ENCODE results near the gene ETV6. TPM values are rescaled to one million over a fixed set of nuclear protein-coding genes. Genes with fewer than 3 reads are reported as not detected.

Gene ETV6
- total RNA-seq, 1 donor from 2014 or later = 14.7 TPM

DNA sequence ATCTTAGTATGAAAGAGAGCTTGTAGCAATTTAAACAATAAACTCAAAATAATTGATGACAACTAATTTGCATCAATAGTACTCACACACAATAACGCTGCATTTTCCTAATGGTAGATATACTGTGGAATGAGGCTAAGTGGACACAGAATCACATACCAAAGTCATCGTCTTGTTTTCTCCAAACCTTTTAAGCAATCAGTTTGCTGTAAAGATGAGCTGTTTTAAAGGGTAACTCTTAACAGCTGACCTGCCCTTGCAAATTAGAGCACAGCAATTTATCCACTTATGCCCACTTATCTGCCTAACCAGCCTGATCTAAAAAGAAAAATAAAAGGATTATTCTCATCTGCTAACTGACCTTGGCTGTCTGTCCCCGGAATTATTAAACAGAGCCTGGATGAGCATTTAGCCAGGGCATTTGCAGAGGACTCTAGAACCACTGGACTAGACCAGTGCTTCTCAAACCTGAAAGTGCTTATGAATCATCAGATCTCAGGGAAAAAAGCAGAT is 247.0 kb downstream of the ETV6 start:
- Histone ChIP-seq H3K27ac (no peak overlapping the region), H3K4me1 (peaks cover 10% of the 10 kb centered on the region), H3K27me3 (no peaks in the 10 kb centered on the region), H3K4me3 (no peak overlapping the region), H3K36me3 (peaks cover 0 to 9% of the 10 kb centered on the region in 2 donors), H3K9me3 (no peaks in the 10 kb centered on the region)
- no peak for DNase-seq (ENCODE audit: extremely low spot score in 2 of 2)
- TF ChIP-seq POLR2A (IDR thresholded peaks at IDR 0.05) (no peak), POLR2AphosphoS5 (IDR thresholded peaks at IDR 0.05; ENCODE audit: insufficient read depth in 1 of 2, low read depth in 1 of 2) (no peak)
- TF ChIP-seq, protein P1, sequence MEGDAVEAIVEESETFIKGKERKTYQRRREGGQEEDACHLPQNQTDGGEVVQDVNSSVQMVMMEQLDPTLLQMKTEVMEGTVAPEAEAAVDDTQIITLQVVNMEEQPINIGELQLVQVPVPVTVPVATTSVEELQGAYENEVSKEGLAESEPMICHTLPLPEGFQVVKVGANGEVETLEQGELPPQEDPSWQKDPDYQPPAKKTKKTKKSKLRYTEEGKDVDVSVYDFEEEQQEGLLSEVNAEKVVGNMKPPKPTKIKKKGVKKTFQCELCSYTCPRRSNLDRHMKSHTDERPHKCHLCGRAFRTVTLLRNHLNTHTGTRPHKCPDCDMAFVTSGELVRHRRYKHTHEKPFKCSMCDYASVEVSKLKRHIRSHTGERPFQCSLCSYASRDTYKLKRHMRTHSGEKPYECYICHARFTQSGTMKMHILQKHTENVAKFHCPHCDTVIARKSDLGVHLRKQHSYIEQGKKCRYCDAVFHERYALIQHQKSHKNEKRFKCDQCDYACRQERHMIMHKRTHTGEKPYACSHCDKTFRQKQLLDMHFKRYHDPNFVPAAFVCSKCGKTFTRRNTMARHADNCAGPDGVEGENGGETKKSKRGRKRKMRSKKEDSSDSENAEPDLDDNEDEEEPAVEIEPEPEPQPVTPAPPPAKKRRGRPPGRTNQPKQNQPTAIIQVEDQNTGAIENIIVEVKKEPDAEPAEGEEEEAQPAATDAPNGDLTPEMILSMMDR (IDR thresholded peaks at IDR 0.05) = no peak
- intact Hi-C loops (cut with DNase I) = no loop called here

DNA sequence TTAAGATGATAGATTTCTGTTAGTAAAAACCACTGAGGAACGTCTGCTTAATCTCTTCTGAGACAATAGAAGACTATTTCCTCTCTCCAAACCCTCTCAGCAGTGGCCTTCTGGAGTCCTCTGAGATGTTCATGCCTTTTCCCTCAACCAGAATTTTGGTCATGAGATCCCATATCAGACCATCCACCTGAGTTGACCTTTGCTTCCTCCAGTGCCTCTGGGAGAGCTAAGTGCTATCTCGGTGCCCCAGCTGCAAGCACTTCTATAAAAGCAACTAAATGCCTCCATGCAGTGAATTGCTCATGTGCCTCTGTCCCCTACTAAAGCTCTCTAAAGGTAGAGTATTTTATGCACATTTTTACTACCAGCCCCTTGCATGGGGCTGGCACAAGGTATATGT is 248.4 kb downstream of the ETV6 start:
- Histone ChIP-seq H3K36me3 (no peaks in the 10 kb centered on the region), H3K4me3 (no peak overlapping the region), H3K4me1 (peaks cover 7% of the 10 kb centered on the region), H3K27ac (no peak overlapping the region), H3K9me3 (no peaks in the 10 kb centered on the region), H3K27me3 (no peaks in the 10 kb centered on the region)
- DNase-seq (ENCODE audit: extremely low spot score in 2 of 2) = no peak
- TF ChIP-seq POLR2AphosphoS5 (IDR thresholded peaks at IDR 0.05; ENCODE audit: insufficient read depth in 1 of 2, low read depth in 1 of 2) = no peak
- TF ChIP-seq, protein P1 (IDR thresholded peaks at IDR 0.05) = no peak
- TF ChIP-seq POLR2A (IDR thresholded peaks at IDR 0.05) = no peak
- intact Hi-C loops (cut with DNase I) = no loop called here

DNA sequence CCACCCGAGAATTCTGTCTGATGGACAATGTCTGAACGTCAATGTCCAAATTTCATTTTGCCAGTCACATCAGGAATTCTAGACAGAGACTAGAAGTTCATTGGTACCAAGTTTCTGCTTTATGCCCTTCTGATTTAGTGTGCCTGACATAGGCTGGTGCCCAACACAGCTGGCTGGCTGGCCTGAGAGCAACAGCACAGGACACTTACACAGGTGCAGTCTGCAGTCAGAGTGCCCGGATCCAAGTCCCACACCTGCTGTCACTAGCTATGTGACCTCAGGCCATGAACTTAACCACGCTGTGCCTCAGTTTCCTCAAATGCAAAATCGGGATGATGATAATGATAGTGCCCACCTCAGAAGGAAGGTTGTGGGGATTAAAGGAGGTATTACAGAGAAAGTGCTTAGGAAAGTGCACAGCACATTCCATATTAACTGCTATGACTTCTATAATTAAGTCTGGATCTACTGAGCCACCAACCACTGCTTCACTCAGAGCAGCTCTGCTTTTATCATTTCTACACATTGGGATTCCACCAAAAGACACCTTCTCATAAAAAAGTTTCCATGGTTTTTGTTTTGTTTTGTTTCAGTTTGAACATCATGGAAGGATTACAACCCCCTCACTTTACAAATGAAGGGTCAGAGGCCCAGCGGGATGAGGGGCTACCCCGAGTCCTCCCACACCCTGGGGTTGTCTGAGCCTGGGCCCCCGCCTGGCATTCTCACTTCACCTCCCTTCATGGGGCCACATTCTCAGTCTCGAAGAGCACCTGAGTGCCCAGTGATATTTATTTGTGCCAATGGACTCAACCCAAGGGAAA is 252.4 kb downstream of the ETV6 start:
- Histone ChIP-seq H3K4me3 (no peak overlapping the region), H3K27ac (no peak overlapping the region), H3K36me3 (no peaks in the 10 kb centered on the region), H3K27me3 (no peaks in the 10 kb centered on the region), H3K4me1 (no peaks in the 10 kb centered on the region), H3K9me3 (no peaks in the 10 kb centered on the region)
- no peak for DNase-seq (ENCODE audit: extremely low spot score in 2 of 2)
- TF ChIP-seq, protein P1 (IDR thresholded peaks at IDR 0.05) = no peak
- no peak for TF ChIP-seq POLR2A (IDR thresholded peaks at IDR 0.05)
- no peak for TF ChIP-seq POLR2AphosphoS5 (IDR thresholded peaks at IDR 0.05; ENCODE audit: insufficient read depth in 1 of 2, low read depth in 1 of 2)
- intact Hi-C loops (cut with DNase I) = loop anchor here (10.0 kb wide), 1 partner anchor 123 kb away; no protein-coding TSS in a partner anchor

DNA sequence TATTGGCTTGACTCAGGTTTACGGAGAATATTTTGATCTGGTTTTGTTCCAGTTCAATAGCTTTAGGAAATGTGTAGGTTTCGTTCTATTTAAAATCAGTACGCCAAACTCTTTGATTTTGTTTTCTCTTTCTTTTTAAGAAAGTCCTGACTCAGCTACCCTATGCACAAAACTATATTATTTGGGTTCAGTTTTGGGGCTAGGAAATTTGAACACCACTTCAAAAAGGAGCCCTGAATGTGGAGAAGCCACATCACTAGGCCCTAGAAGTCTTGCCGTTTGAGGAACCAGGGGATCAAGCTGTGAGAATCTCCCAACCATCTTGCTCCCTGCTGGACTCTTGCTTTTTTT is 253.0 kb downstream of the ETV6 start:
- Histone ChIP-seq H3K36me3 (no peaks in the 10 kb centered on the region), H3K4me1 (no peaks in the 10 kb centered on the region), H3K27me3 (no peaks in the 10 kb centered on the region), H3K9me3 (no peaks in the 10 kb centered on the region), H3K4me3 (no peak overlapping the region), H3K27ac (no peak overlapping the region)
- DNase-seq (ENCODE audit: extremely low spot score in 2 of 2) = no peak
- intact Hi-C loops (cut with DNase I) = loop anchor here (10.0 kb wide), 1 partner anchor 122 kb away; no protein-coding TSS in a partner anchor
- TF ChIP-seq POLR2A (IDR thresholded peaks at IDR 0.05) (no peak), POLR2AphosphoS5 (IDR thresholded peaks at IDR 0.05; ENCODE audit: insufficient read depth in 1 of 2, low read depth in 1 of 2) (no peak)

DNA sequence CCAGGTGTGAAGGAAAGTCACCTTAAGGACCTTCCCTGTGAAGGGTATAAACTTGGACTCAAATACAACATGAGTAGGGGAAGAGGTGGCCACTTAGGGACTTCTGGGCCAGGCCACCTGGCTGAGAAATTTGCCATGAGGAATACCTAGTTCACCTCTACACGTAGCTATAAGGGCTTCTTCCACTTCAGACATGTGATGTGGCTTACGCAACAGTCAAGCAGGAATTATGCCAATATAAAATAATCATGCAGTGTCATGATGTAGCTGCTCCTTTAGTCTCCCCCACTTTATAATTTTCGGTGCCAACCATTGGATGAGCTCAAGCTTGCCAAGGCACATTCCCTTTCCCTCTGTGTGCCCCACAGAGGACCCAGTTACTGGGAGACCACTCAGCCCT is 254.7 kb downstream of the ETV6 start:
- no peak overlapping the region for H3K4me3 ChIP-seq
- no peaks in the 10 kb centered on the region for H3K36me3 ChIP-seq
- intact Hi-C loops (cut with DNase I) = loop anchor here (10.0 kb wide), 1 partner anchor 121 kb away; no protein-coding TSS in a partner anchor
- H3K9me3 ChIP-seq = no peaks in the 10 kb centered on the region
- no peak overlapping the region for H3K27ac ChIP-seq
- no peak for DNase-seq (ENCODE audit: extremely low spot score in 2 of 2)
- H3K27me3 ChIP-seq = no peaks in the 10 kb centered on the region
- no peaks in the 10 kb centered on the region for H3K4me1 ChIP-seq
- TF ChIP-seq POLR2AphosphoS5 (IDR thresholded peaks at IDR 0.05; ENCODE audit: insufficient read depth in 1 of 2, low read depth in 1 of 2) (no peak), POLR2A (IDR thresholded peaks at IDR 0.05) (no peak)
- TF ChIP-seq, protein P1 (IDR thresholded peaks at IDR 0.05) = no peak

Data from vagina (tissue), 2 donors.